ENCODE results near the gene ATXN7. TPM values are rescaled to one million over a fixed set of nuclear protein-coding genes. Genes with fewer than 3 reads are reported as not detected.

ATXN7 gene
- total RNA-seq, 4 donors from 2014 or later = 20.9 to 28.2 (median 22.6) TPM

DNA sequence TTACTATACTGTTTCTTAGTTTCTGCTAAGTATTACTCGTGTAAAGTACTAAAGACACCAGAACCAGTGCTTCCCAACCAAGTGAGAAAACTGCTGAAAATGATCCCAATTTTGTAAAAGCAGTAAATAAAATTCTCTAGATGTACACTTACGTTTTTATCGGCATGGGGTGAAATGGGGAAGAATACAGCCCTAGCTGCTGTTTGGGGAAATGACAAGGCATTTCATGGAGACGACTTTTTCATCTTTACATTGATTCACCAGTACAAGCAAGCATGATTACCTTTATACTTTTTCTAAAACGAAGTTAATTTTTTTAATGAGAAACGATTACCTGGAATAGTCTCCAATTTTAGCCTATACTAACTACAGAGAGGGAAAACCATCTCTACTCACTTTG lies 158.3 kb downstream of the ATXN7 start:
- Histone ChIP-seq H3K4me3 (peak overlapping the region; percentile 69 to 86 (median 78)), H3K27ac (replicated peaks in 1 of 4) (peak overlapping the region in 2 of 4 donors; percentile 80 to 87), H3K4me1 (peaks cover 16 to 40% (median 34%) of the 10 kb centered on the region in 4 donors), H3K27me3 (no peaks in the 10 kb centered on the region), H3K36me3 (peaks cover 0 to 47% (median 33%) of the 10 kb centered on the region in 4 donors), H3K9me3 (no peaks in the 10 kb centered on the region)
- 72% methylated on average over 6 of the region's 6 CpGs for WGBS
- TF ChIP-seq, protein P1, sequence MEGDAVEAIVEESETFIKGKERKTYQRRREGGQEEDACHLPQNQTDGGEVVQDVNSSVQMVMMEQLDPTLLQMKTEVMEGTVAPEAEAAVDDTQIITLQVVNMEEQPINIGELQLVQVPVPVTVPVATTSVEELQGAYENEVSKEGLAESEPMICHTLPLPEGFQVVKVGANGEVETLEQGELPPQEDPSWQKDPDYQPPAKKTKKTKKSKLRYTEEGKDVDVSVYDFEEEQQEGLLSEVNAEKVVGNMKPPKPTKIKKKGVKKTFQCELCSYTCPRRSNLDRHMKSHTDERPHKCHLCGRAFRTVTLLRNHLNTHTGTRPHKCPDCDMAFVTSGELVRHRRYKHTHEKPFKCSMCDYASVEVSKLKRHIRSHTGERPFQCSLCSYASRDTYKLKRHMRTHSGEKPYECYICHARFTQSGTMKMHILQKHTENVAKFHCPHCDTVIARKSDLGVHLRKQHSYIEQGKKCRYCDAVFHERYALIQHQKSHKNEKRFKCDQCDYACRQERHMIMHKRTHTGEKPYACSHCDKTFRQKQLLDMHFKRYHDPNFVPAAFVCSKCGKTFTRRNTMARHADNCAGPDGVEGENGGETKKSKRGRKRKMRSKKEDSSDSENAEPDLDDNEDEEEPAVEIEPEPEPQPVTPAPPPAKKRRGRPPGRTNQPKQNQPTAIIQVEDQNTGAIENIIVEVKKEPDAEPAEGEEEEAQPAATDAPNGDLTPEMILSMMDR (IDR thresholded peaks at IDR 0.05) = peak in 1 of 3 experiments; percentile 6
- no peak for TF ChIP-seq EP300 (IDR thresholded peaks at IDR 0.05)
- no peak for DNase-seq (ENCODE audit: extremely low spot score)
- intact Hi-C loops (cut with DNase I) = no loop called here

DNA sequence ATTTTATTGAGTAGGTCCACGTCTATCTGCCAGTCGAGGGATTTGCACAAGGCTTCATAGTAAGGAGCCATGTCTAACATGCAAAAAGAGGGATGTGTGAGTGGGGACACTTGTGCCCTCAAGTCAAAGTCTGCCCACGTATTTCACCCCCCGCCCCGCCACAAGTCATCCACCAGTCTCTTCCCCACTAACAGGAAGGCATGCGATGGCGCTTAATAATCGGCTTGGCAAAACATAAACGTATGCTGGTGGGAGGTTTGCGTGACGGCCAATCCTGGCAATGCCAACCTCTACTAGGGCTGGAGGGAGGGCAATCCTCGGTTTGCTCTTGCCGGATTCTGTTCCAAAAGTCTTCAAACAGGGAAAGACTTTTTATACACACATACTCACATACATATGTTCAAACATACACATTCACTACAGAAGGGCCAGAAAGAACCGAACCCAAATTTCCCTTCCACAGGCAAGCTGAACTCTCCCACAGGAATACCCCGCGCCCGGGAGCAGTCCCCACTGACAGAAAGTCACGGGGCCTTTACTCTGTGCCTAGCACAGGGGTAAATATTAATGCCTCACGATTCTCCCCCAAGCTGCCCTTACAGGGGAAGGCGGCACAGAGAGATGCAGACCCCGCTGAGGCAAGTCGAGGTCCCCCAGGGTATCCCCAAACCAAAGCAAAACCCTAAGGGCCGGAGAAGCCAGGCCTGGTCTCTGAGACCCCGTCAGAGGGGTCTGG lies 159.0 kb downstream of the ATXN7 start:
- Histone ChIP-seq H3K27me3 (no peaks in the 10 kb centered on the region), H3K4me3 (peak overlapping the region; percentile 69 to 86 (median 78)), H3K4me1 (peaks cover 16 to 34% (median 31%) of the 10 kb centered on the region in 4 donors), H3K9me3 (no peaks in the 10 kb centered on the region), H3K27ac (replicated peaks in 1 of 4) (peak overlapping the region; percentile 80 to 87 (median 85)), H3K36me3 (peaks cover 0 to 40% (median 27%) of the 10 kb centered on the region in 4 donors)
- TF ChIP-seq POLR2AphosphoS5 (IDR thresholded peaks at IDR 0.05) (no peak), POLR2A (IDR thresholded peaks at IDR 0.05; ENCODE audit: low read depth) (no peak), EP300 (IDR thresholded peaks at IDR 0.05) (no peak)
- TF ChIP-seq, protein P1 (IDR thresholded peaks at IDR 0.05) = no peak
- intact Hi-C loops (cut with DNase I) = no loop called here
- 21% methylated on average over 21 of the region's 24 CpGs for WGBS
- no peak for DNase-seq (ENCODE audit: extremely low spot score)

DNA sequence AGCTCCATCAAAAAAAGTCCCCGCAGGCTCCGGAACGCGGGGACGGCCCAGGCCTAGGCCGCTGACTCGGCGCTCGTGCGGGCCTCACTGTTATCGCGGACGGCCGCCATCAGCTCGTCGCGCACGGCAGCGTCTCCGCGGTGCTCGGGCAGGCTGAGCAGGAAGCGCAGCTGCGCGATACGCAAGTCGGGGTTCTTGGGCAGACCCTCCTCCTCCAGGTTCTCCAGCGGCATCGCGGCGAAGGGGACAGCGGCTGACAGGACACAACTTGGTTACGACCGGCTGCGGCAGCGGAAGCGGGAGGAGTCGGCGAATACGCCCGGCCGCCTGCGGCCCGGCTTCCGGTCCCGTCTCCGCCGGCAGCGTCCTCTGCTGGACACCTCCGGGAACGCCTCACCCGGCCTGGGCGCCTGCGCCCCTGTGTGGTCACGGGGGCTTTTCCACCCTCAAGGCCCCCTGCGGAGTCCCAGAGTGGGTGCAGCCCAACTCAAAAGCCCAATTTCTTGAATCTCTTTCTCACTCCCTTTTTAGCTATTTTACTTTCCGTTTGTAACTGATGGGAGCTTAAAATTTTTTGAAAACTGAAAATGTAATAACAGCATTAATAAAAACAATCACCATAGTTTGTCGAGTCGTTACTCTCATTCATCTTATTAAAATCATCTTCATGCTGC lies 159.7 kb downstream of the ATXN7 start, which contains the start of gene PSMD6:
Gene PSMD6, minus strand, starts transcription at position 308 of the 674 bp plus-strand sequence. Its CDS starts 75 bp downstream, at position 233.
- Histone ChIP-seq H3K4me3 (peak within 1 kb of the TSS; percentile 69 to 86 (median 78)), H3K36me3 (peaks cover 0 to 33% (median 20%) of the 10 kb centered on the region in 4 donors), H3K27ac (replicated peaks in 1 of 4) (peak within 1 kb of the TSS; percentile 80 to 87 (median 85)), H3K4me1 (peaks cover 16 to 34% (median 31%) of the 10 kb centered on the region in 4 donors), H3K9me3 (no peaks in the 10 kb centered on the region), H3K27me3 (no peaks in the 10 kb centered on the region)
- peak; percentile 95 for DNase-seq (ENCODE audit: extremely low spot score)
- WGBS = 2% methylated on average over 24 of the region's 59 CpGs
- intact Hi-C loops (cut with DNase I) = no loop called here
- peak; percentile 81 to 84 for TF ChIP-seq POLR2AphosphoS5 (IDR thresholded peaks at IDR 0.05)
- no peak for TF ChIP-seq EP300 (IDR thresholded peaks at IDR 0.05)
- no peak for TF ChIP-seq POLR2A (IDR thresholded peaks at IDR 0.05; ENCODE audit: low read depth)
- TF ChIP-seq, protein P1 (IDR thresholded peaks at IDR 0.05) = peak in 2 of 3 experiments; percentile 99 to 100

DNA sequence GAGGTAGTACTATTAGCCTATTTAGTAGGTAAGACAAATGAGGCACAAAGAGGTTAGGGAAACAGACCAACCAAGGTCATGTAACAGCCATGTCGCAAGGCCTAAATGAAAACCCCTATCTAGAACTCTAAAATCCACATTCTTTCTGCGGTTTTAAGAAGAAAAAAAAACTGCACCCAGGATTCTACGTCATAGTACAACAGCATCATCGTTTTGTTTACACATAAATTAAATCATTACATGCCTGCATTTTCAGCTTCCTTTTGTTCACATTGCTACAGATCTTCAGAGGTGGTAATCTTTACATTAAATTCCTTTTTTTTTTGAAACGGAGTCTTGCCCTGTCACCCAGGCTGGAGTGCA lies 160.2 kb downstream of the ATXN7 start:
- peak overlapping the region; percentile 80 to 87 (median 85) for H3K27ac ChIP-seq (replicated peaks in 1 of 4)
- TF ChIP-seq POLR2AphosphoS5 (IDR thresholded peaks at IDR 0.05) (no peak), EP300 (IDR thresholded peaks at IDR 0.05) (no peak), POLR2A (IDR thresholded peaks at IDR 0.05; ENCODE audit: low read depth) (no peak)
- TF ChIP-seq, protein P1 (IDR thresholded peaks at IDR 0.05) = no peak
- DNase-seq (ENCODE audit: extremely low spot score) = no peak
- WGBS = 72% methylated on average over 5 of the region's 5 CpGs
- no peaks in the 10 kb centered on the region for H3K9me3 ChIP-seq
- peaks cover 0 to 28% (median 14%) of the 10 kb centered on the region in 4 donors for H3K36me3 ChIP-seq
- intact Hi-C loops (cut with DNase I) = no loop called here
- H3K27me3 ChIP-seq = no peaks in the 10 kb centered on the region
- H3K4me3 ChIP-seq = peak overlapping the region; percentile 69 to 86 (median 78)
- peaks cover 16 to 34% (median 31%) of the 10 kb centered on the region in 4 donors for H3K4me1 ChIP-seq

Data from esophagus muscularis mucosa (tissue), 4 donors.